ENCODE measurements around the gene CYP26C1. TPM values are rescaled to one million over a fixed set of nuclear protein-coding genes. Genes with fewer than 3 reads are reported as not detected.

The CYP26C1 gene
- total RNA-seq, 1 experiment from 2014 or later, result 0.11 TPM

DNA sequence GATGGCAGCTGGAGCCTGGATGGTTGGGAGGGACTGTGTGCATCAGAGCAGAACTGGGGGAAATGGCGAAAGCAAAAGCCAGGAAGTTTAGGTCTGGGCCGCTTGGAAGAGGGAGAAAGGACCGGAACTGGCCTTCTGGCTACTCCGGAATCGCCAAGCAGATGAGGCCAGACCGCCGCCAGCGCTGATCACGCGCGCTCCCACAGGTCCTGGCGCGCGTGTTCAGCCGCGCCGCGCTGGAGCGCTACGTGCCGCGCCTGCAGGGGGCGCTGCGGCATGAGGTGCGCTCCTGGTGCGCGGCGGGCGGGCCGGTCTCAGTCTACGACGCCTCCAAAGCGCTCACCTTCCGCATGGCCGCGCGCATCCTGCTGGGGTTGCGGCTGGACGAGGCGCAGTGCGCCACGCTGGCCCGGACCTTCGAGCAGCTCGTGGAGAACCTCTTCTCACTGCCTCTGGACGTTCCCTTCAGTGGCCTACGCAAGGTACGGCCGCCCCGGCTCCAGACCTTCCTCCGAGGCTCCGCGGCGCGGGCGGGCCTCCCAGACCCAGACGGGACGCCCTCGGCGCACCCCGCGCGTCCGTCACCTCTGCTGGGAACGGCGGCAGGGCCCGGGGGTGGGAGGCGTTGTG, 2.0 kb downstream of the CYP26C1 start (continued):
- TF ChIP-seq, protein P1, sequence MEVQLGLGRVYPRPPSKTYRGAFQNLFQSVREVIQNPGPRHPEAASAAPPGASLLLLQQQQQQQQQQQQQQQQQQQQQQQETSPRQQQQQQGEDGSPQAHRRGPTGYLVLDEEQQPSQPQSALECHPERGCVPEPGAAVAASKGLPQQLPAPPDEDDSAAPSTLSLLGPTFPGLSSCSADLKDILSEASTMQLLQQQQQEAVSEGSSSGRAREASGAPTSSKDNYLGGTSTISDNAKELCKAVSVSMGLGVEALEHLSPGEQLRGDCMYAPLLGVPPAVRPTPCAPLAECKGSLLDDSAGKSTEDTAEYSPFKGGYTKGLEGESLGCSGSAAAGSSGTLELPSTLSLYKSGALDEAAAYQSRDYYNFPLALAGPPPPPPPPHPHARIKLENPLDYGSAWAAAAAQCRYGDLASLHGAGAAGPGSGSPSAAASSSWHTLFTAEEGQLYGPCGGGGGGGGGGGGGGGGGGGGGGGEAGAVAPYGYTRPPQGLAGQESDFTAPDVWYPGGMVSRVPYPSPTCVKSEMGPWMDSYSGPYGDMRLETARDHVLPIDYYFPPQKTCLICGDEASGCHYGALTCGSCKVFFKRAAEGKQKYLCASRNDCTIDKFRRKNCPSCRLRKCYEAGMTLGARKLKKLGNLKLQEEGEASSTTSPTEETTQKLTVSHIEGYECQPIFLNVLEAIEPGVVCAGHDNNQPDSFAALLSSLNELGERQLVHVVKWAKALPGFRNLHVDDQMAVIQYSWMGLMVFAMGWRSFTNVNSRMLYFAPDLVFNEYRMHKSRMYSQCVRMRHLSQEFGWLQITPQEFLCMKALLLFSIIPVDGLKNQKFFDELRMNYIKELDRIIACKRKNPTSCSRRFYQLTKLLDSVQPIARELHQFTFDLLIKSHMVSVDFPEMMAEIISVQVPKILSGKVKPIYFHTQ (CRISPR knock-in tag; IDR thresholded peaks at IDR 0.05), result no peak
- TF ChIP-seq, protein P2, sequence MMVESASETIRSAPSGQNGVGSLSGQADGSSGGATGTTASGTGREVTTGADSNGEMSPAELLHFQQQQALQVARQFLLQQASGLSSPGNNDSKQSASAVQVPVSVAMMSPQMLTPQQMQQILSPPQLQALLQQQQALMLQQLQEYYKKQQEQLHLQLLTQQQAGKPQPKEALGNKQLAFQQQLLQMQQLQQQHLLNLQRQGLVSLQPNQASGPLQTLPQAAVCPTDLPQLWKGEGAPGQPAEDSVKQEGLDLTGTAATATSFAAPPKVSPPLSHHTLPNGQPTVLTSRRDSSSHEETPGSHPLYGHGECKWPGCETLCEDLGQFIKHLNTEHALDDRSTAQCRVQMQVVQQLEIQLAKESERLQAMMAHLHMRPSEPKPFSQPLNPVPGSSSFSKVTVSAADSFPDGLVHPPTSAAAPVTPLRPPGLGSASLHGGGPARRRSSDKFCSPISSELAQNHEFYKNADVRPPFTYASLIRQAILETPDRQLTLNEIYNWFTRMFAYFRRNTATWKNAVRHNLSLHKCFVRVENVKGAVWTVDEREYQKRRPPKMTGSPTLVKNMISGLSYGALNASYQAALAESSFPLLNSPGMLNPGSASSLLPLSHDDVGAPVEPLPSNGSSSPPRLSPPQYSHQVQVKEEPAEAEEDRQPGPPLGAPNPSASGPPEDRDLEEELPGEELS (CRISPR knock-in tag; IDR thresholded peaks at IDR 0.05), result peak; percentile 98
- TF ChIP-seq CREB1 (CRISPR knock-in tag; IDR thresholded peaks at IDR 0.05) (peak; percentile 54; the same call in 1 of the 2 replicates), OVOL2 (CRISPR knock-in tag; IDR thresholded peaks at IDR 0.05; ENCODE audit: borderline replicate concordance) (no peak), ATF1 (CRISPR knock-in tag; IDR thresholded peaks at IDR 0.05) (0 out of 2 replicates have a peak, but pooled peaks have one; percentile 55), ZNF263 (CRISPR knock-in tag; IDR thresholded peaks at IDR 0.05; ENCODE audit: low read depth) (no peak), RORB (CRISPR knock-in tag; IDR thresholded peaks at IDR 0.05) (no peak), JAZF1 (CRISPR knock-in tag; IDR thresholded peaks at IDR 0.05) (no peak), GABPB1 (CRISPR knock-in tag; IDR thresholded peaks at IDR 0.05) (no peak), NFATC4 (CRISPR knock-in tag; IDR thresholded peaks at IDR 0.05) (no peak), ZNF416 (CRISPR knock-in tag; IDR thresholded peaks at IDR 0.05) (peak; percentile 76), PRRX2 (CRISPR knock-in tag; IDR thresholded peaks at IDR 0.05) (no peak), ZNF423 (CRISPR knock-in tag; IDR thresholded peaks at IDR 0.05) (peak; percentile 34; the same call in 1 of the 2 replicates), NR2C2 (CRISPR knock-in tag; IDR thresholded peaks at IDR 0.05) (0 out of 2 replicates have a peak, but pooled peaks have one; percentile 27), ZNF232 (CRISPR knock-in tag; IDR thresholded peaks at IDR 0.05) (0 out of 2 replicates have a peak, but pooled peaks have one; percentile 79), IRF2 (CRISPR knock-in tag; IDR thresholded peaks at IDR 0.05; ENCODE audit: borderline replicate concordance, low read depth) (peak; percentile 54; the same call in 1 of the 2 replicates)
- TF ChIP-seq, protein P3, sequence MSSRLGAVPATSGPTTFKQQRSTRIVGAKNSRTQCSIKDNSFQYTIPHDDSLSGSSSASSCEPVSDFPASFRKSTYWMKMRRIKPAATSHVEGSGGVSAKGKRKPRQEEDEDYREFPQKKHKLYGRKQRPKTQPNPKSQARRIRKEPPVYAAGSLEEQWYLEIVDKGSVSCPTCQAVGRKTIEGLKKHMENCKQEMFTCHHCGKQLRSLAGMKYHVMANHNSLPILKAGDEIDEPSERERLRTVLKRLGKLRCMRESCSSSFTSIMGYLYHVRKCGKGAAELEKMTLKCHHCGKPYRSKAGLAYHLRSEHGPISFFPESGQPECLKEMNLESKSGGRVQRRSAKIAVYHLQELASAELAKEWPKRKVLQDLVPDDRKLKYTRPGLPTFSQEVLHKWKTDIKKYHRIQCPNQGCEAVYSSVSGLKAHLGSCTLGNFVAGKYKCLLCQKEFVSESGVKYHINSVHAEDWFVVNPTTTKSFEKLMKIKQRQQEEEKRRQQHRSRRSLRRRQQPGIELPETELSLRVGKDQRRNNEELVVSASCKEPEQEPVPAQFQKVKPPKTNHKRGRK (CRISPR knock-in tag; IDR thresholded peaks at IDR 0.05; ENCODE audit: borderline replicate concordance), result no peak
- TF ChIP-seq, protein P4, sequence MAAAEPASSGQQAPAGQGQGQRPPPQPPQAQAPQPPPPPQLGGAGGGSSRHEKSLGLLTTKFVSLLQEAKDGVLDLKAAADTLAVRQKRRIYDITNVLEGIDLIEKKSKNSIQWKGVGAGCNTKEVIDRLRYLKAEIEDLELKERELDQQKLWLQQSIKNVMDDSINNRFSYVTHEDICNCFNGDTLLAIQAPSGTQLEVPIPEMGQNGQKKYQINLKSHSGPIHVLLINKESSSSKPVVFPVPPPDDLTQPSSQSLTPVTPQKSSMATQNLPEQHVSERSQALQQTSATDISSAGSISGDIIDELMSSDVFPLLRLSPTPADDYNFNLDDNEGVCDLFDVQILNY (CRISPR knock-in tag; IDR thresholded peaks at IDR 0.05), result no peak
- TF ChIP-seq, protein P5, sequence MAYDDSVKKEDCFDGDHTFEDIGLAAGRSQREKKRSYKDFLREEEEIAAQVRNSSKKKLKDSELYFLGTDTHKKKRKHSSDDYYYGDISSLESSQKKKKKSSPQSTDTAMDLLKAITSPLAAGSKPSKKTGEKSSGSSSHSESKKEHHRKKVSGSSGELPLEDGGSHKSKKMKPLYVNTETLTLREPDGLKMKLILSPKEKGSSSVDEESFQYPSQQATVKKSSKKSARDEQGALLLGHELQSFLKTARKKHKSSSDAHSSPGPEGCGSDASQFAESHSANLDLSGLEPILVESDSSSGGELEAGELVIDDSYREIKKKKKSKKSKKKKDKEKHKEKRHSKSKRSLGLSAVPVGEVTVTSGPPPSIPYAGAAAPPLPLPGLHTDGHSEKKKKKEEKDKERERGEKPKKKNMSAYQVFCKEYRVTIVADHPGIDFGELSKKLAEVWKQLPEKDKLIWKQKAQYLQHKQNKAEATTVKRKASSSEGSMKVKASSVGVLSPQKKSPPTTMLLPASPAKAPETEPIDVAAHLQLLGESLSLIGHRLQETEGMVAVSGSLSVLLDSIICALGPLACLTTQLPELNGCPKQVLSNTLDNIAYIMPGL (CRISPR knock-in tag; IDR thresholded peaks at IDR 0.05), result no peak; the same call in 1 of the 2 replicates
- TF ChIP-seq, protein P6, sequence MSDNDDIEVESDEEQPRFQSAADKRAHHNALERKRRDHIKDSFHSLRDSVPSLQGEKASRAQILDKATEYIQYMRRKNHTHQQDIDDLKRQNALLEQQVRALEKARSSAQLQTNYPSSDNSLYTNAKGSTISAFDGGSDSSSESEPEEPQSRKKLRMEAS (CRISPR knock-in tag; IDR thresholded peaks at IDR 0.05), result peak; percentile 99
- TF ChIP-seq, protein P7, sequence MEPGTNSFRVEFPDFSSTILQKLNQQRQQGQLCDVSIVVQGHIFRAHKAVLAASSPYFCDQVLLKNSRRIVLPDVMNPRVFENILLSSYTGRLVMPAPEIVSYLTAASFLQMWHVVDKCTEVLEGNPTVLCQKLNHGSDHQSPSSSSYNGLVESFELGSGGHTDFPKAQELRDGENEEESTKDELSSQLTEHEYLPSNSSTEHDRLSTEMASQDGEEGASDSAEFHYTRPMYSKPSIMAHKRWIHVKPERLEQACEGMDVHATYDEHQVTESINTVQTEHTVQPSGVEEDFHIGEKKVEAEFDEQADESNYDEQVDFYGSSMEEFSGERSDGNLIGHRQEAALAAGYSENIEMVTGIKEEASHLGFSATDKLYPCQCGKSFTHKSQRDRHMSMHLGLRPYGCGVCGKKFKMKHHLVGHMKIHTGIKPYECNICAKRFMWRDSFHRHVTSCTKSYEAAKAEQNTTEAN (CRISPR knock-in tag; IDR thresholded peaks at IDR 0.05), result peak; percentile 88; the same call in 1 of the 2 replicates
- TF ChIP-seq, protein P8, sequence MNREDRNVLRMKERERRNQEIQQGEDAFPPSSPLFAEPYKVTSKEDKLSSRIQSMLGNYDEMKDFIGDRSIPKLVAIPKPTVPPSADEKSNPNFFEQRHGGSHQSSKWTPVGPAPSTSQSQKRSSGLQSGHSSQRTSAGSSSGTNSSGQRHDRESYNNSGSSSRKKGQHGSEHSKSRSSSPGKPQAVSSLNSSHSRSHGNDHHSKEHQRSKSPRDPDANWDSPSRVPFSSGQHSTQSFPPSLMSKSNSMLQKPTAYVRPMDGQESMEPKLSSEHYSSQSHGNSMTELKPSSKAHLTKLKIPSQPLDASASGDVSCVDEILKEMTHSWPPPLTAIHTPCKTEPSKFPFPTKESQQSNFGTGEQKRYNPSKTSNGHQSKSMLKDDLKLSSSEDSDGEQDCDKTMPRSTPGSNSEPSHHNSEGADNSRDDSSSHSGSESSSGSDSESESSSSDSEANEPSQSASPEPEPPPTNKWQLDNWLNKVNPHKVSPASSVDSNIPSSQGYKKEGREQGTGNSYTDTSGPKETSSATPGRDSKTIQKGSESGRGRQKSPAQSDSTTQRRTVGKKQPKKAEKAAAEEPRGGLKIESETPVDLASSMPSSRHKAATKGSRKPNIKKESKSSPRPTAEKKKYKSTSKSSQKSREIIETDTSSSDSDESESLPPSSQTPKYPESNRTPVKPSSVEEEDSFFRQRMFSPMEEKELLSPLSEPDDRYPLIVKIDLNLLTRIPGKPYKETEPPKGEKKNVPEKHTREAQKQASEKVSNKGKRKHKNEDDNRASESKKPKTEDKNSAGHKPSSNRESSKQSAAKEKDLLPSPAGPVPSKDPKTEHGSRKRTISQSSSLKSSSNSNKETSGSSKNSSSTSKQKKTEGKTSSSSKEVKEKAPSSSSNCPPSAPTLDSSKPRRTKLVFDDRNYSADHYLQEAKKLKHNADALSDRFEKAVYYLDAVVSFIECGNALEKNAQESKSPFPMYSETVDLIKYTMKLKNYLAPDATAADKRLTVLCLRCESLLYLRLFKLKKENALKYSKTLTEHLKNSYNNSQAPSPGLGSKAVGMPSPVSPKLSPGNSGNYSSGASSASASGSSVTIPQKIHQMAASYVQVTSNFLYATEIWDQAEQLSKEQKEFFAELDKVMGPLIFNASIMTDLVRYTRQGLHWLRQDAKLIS (CRISPR knock-in tag; IDR thresholded peaks at IDR 0.05; ENCODE audit: borderline replicate concordance), result peak; percentile 54; the same call in 1 of the 2 replicates
- TF ChIP-seq, protein P9, sequence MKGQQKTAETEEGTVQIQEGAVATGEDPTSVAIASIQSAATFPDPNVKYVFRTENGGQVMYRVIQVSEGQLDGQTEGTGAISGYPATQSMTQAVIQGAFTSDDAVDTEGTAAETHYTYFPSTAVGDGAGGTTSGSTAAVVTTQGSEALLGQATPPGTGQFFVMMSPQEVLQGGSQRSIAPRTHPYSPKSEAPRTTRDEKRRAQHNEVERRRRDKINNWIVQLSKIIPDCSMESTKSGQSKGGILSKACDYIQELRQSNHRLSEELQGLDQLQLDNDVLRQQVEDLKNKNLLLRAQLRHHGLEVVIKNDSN (CRISPR knock-in tag; IDR thresholded peaks at IDR 0.05), result peak; percentile 73

Data from WTC11 (cell line).